ENCODE data around the gene LY6G6C.

DNA sequence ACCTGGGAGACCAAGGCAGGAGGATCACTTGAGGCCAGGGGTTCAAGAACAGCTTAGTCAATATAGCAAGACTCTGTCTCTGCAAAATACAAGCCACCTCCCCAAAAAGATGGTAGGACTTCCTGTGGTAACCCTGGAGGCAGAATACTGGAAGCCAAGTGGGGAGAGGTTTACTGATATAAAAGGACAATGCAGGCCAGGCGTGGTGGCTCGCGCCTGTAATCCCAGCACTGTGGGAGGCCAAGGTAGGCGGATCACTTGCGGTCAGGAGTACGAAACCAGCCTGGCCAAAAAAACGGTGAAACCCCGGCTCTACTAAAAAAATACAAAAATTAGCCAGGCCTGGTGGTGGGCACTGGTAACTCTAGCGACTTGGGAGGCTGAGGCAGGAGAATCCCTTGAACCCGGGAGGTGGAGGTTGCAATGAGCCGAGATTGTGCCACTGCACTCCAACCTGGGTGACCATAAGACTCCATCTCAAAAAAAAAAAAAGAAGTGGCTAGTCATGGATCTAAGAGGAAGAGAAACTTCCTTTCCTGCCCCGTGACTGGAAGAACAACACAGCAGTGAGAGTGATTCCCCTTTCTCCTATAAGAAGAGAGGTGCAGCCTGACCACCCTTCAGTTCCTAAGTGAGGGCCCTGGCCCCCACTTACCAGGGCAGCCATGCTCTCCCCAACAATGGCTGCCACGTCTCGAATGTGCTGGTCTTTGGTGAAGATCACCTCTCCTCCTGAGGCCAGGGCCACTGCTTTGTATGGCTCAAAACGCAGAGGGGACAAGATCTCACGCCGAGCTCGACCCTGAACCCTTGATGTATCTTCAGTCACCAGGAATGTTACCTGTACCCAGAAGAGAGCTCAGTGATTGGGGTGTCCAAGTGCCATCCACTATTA is 47.1 kb upstream of the LY6G6C start:
- TF ChIP-seq, protein P1, sequence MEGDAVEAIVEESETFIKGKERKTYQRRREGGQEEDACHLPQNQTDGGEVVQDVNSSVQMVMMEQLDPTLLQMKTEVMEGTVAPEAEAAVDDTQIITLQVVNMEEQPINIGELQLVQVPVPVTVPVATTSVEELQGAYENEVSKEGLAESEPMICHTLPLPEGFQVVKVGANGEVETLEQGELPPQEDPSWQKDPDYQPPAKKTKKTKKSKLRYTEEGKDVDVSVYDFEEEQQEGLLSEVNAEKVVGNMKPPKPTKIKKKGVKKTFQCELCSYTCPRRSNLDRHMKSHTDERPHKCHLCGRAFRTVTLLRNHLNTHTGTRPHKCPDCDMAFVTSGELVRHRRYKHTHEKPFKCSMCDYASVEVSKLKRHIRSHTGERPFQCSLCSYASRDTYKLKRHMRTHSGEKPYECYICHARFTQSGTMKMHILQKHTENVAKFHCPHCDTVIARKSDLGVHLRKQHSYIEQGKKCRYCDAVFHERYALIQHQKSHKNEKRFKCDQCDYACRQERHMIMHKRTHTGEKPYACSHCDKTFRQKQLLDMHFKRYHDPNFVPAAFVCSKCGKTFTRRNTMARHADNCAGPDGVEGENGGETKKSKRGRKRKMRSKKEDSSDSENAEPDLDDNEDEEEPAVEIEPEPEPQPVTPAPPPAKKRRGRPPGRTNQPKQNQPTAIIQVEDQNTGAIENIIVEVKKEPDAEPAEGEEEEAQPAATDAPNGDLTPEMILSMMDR (IDR thresholded peaks at IDR 0.05; ENCODE audit: insufficient read depth, low read depth, low read length): no peak
- no peak for TF ChIP-seq EZH2 (IDR thresholded peaks at IDR 0.05; ENCODE audit: insufficient read depth, low read length)

Data from astrocyte (in vitro differentiated cells and primary cell).